OCI-LY3 (cell line): ENCODE measurements around the gene EXD3.

ENCODE experiments used
- H2AFZ ChIP-seq: fragments of 200-600, 300-600 bp; shearing (Covaris generic); 2 replicates; pipeline ENCODE4 v1.6.0; 2014; ENCODE audit warnings: antibody characterized with exemption, low read depth, low read length
- H3K27ac ChIP-seq: fragments of 200-600, 300-600 bp; sonication (generic); 2 replicates; pipeline ENCODE4 v1.5.1; 2014; ENCODE audit warnings: mild to moderate bottlenecking, low read length, moderate library complexity, mixed read lengths
- H3K27me3 ChIP-seq: fragments of 200-600, 300-600 bp; sonication (generic); 2 replicates; pipeline ENCODE4 v1.6.1; 2014; ENCODE audit warnings: low read depth, low read length, mixed read lengths
- H3K36me3 ChIP-seq: fragments of 200-600, 300-600 bp; sonication (generic); replicated peaks from 2 replicates; pipeline ENCODE3; 2014; ENCODE audit warnings: low read depth, low read length, mixed read lengths
- H3K4me1 ChIP-seq: fragments of 300-600, 200-600 bp; sonication (generic); 2 replicates; pipeline ENCODE4 v1.6.1; 2014; ENCODE audit warnings: low read length, mixed read lengths
- H3K4me2 ChIP-seq: fragments of 200-600, 300-600 bp; sonication (generic); 2 replicates; pipeline ENCODE4 v1.6.1; 2014; ENCODE audit warnings: low read length, mixed read lengths
- H3K4me3 ChIP-seq: fragments of 300-600, 200-600 bp; sonication (generic); 2 replicates; pipeline ENCODE4 v1.5.1; 2014; ENCODE audit warnings: antibody characterized with exemption, mild to moderate bottlenecking, low read length, moderate library complexity
- H3K79me2 ChIP-seq: fragments of 300-600, 200-600 bp; shearing (Covaris generic); 2 replicates; pipeline ENCODE4 v1.6.1; 2014; ENCODE audit warnings: mild to moderate bottlenecking, low read length, mixed read lengths
- H3K9ac ChIP-seq: fragments of 300-600, 200-600 bp; shearing (Covaris generic); 2 replicates; pipeline ENCODE4 v1.6.0; 2014; ENCODE audit warnings: mild to moderate bottlenecking, low read length, moderate library complexity
- H3K9me3 ChIP-seq: fragments of 200-600, 300-600 bp; shearing (Covaris generic); 2 replicates; pipeline ENCODE4 v1.6.1; 2014; ENCODE audit warnings: low read length, mixed read lengths; ENCODE audit not compliant: insufficient read depth
- H4K20me1 ChIP-seq: fragments of 200-600, 300-600 bp; sonication (generic); 2 replicates; pipeline ENCODE4 v1.6.1; 2016; ENCODE audit warnings: low read length, mixed read lengths; ENCODE audit not compliant: insufficient read depth
- CTCF ChIP-seq: fragments of 200-600, 300-600 bp; sonication (generic); IDR thresholded peaks from 2 replicates; pipeline ENCODE4 v1.5.1; 2014; ENCODE audit warnings: antibody characterized with exemption, low read length, low read depth
- EZH2phosphoT487 ChIP-seq: fragments of 200-600 bp; shearing (Covaris generic); IDR thresholded peaks from 2 replicates; pipeline ENCODE4 v1.6.1; 2018; ENCODE audit warnings: antibody characterized with exemption, mixed run types, low read depth

EXD3 gene

GRCh38 chr9:137441935-137442321, 19.0 kb upstream of the EXD3 start:
- no peak overlapping the region for H3K27ac ChIP-seq
- no peak overlapping the region for H2AFZ ChIP-seq
- no peaks in the 10 kb centered on the region for H3K9me3 ChIP-seq
- no peaks in the 10 kb centered on the region for H4K20me1 ChIP-seq
- H3K79me2 ChIP-seq: no peaks in the 10 kb centered on the region
- H3K27me3 ChIP-seq: no peaks in the 10 kb centered on the region
- H3K4me1 ChIP-seq: peaks cover 21% of the 10 kb centered on the region
- no peak overlapping the region for H3K4me3 ChIP-seq
- H3K4me2 ChIP-seq: no peak overlapping the region
- H3K36me3 ChIP-seq: no peaks in the 10 kb centered on the region
- H3K9ac ChIP-seq: no peak overlapping the region
- TF ChIP-seq CTCF: no peak
- no peak for TF ChIP-seq EZH2phosphoT487

- Histone ChIP-seq H3K9me3 (no peaks in the 10 kb centered on the region), H3K4me2 (no peak within 1 kb of the TSS), H3K27ac (no peak within 1 kb of the TSS), H3K36me3 (no peaks in the 10 kb centered on the region), H3K9ac (no peak within 1 kb of the TSS), H3K4me1 (peaks cover 15% of the 10 kb centered on the region), H3K79me2 (no peaks in the 10 kb centered on the region), H2AFZ (no peak within 1 kb of the TSS), H3K4me3 (no peak within 1 kb of the TSS), H3K27me3 (no peaks in the 10 kb centered on the region), H4K20me1 (no peaks in the 10 kb centered on the region)
- TF ChIP-seq EZH2phosphoT487: no peak
- no peak for TF ChIP-seq CTCF
Observed at GRCh38 chr9:137441289-137441934, 18.4 kb upstream of the EXD3 start, which contains the start of gene ENTPD8. Gene ENTPD8, minus strand, starts transcription at chr9:137441357. Its CDS starts 3,072 bp downstream, at chr9:137438285.

GRCh38 chr9:137439158-137439714, 16.3 kb upstream of the EXD3 start:
- TF ChIP-seq CTCF: no peak
- TF ChIP-seq EZH2phosphoT487: no peak
- no peak overlapping the region for H3K4me2 ChIP-seq
- H3K27ac ChIP-seq: no peak overlapping the region
- no peaks in the 10 kb centered on the region for H3K4me1 ChIP-seq
- no peaks in the 10 kb centered on the region for H3K36me3 ChIP-seq
- H3K4me3 ChIP-seq: no peak overlapping the region
- no peak overlapping the region for H2AFZ ChIP-seq
- H3K27me3 ChIP-seq: no peaks in the 10 kb centered on the region
- H3K9me3 ChIP-seq: no peaks in the 10 kb centered on the region
- H3K79me2 ChIP-seq: no peaks in the 10 kb centered on the region
- no peak overlapping the region for H3K9ac ChIP-seq
- no peaks in the 10 kb centered on the region for H4K20me1 ChIP-seq

GRCh38 chr9:137438591-137439157, 15.7 kb upstream of the EXD3 start:
- Histone ChIP-seq H3K27ac (no peak overlapping the region), H3K4me3 (no peak overlapping the region), H3K4me2 (no peak overlapping the region), H4K20me1 (no peaks in the 10 kb centered on the region), H3K27me3 (no peaks in the 10 kb centered on the region), H3K79me2 (no peaks in the 10 kb centered on the region), H3K36me3 (no peaks in the 10 kb centered on the region), H3K9me3 (no peaks in the 10 kb centered on the region), H3K4me1 (no peaks in the 10 kb centered on the region), H3K9ac (no peak overlapping the region), H2AFZ (no peak overlapping the region)
- no peak for TF ChIP-seq CTCF
- TF ChIP-seq EZH2phosphoT487: no peak
